ENCODE results near the gene CNST. TPM values are rescaled to one million over a fixed set of nuclear protein-coding genes. Genes with fewer than 3 reads are reported as not detected.

CNST gene
- total and polyA plus RNA-seq, 9 of the 15 experiments (the other 6 are each of a cell fraction or from before 2014, with no cell fraction given) = 17.0 to 55.3 (median 30.8) TPM

DNA sequence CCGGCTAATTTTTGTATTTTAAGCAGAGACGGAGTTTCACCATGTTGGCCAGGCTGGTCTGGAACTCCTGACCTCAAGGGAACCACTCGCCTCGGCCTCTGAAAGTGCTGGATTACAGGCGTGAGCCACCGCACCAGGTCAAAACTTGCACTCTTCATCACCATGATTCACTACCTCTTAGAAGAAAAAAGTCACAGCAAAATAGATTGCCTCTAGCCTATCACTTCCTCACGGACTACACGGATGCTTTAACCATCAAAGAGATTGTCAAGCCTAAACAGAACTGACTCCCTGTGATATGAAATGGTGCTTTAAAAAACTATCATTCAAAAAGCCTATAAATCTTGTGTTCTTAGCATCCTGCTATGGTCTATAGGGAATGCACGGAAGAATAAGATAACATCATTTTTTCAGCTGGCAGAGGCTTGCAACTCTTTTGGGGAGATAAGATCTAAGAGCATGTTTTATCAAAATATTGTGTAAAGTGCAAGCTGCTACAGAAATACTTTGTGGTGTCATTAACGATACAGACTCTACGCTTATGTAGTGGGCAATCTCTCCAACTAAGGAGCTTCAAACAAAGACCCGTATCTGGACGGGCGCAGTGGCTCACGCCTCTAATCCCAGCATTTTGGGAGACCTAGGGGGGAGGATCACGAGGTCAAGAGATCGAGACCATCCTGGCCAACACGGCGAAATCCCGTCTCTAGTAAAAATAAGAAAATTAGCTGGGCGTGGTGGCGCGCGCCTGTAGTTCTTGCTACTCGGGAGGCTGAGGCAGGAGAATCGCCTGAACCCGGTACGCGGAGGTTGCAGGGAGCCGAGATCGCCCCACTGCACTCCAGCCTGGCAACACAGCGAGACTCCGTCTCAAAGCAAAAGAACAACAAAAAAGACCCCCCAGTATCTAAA lies 1.2 kb upstream of the CNST start (continued):
- TF ChIP-seq, protein P1, sequence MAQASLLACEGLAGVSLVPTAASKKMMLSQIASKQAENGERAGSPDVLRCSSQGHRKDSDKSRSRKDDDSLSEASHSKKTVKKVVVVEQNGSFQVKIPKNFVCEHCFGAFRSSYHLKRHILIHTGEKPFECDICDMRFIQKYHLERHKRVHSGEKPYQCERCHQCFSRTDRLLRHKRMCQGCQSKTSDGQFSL (CRISPR knock-in tag; IDR thresholded peaks at IDR 0.05) = no peak
- TF ChIP-seq, protein P1 (tag; IDR thresholded peaks at IDR 0.05) = no peak
- no peak for TF ChIP-seq KAT8 (IDR thresholded peaks at IDR 0.05; ENCODE audit: low read depth)
- TF ChIP-seq ADNP (tag; IDR thresholded peaks at IDR 0.05) = peak; percentile 71; the same call in 1 of the 2 replicates
- no peak for TF ChIP-seq HNRNPLL (IDR thresholded peaks at IDR 0.05; ENCODE audit: low read depth, low read length, poor library complexity, severe bottlenecking)
- TF ChIP-seq HNRNPL (IDR thresholded peaks at IDR 0.05; ENCODE audit: low read depth, low read length) = no peak
- 0 out of 4 replicates have a peak, but pooled peaks of 1 of the 2 experiments have one; percentile 20 for TF ChIP-seq ARNT (IDR thresholded peaks at IDR 0.05)
- TF ChIP-seq NFIX (CRISPR knock-in tag; IDR thresholded peaks at IDR 0.05; ENCODE audit: low read depth) = no peak
- TF ChIP-seq PRMT5 (CRISPR knock-in tag; IDR thresholded peaks at IDR 0.05) = no peak
- no peak for TF ChIP-seq RREB1 (CRISPR knock-in tag; IDR thresholded peaks at IDR 0.05)
- no peak for TF ChIP-seq SMAD4 (CRISPR knock-in tag; conservative IDR thresholded peaks at IDR 0.05)
- no peak for TF ChIP-seq PPARD (CRISPR knock-in tag; IDR thresholded peaks at IDR 0.05)
- TF ChIP-seq JUND (IDR thresholded peaks at IDR 0.05; ENCODE audit: borderline replicate concordance, low read depth, low read length) = no peak
- no peak for TF ChIP-seq JUND (tag; IDR thresholded peaks at IDR 0.05; ENCODE audit: borderline replicate concordance, low read depth, low read length)
- TF ChIP-seq TCF3 (CRISPR knock-in tag; IDR thresholded peaks at IDR 0.05) = no peak; the same call in 1 of the 2 replicates
- TF ChIP-seq YBX1 (IDR thresholded peaks at IDR 0.05) = no peak
- no peak for TF ChIP-seq FOXM1 (IDR thresholded peaks at IDR 0.05; ENCODE audit: low read depth)
- no peak for TF ChIP-seq FOXM1 (CRISPR knock-in tag; IDR thresholded peaks at IDR 0.05; ENCODE audit: low read depth)
- no peak for TF ChIP-seq TAF9B (IDR thresholded peaks at IDR 0.05; ENCODE audit: partially characterized antibody)
- TF ChIP-seq MAZ (CRISPR knock-in tag; conservative IDR thresholded peaks at IDR 0.05 in 1 of 2, IDR thresholded peaks at IDR 0.05 in 1 of 2) = 0 out of 4 replicates have a peak, but pooled peaks of 1 of the 2 experiments have one; percentile 24
- TF ChIP-seq NR1H2 (CRISPR knock-in tag; IDR thresholded peaks at IDR 0.05) = peak; percentile 15; the same call in 1 of the 2 replicates

Data from K562 (cell line).